NCI-H446 treated with DMSO at 0.1 percent for 48 hours (cell line): Measurements from ENCODE around the gene GNPTAB.
"Not testable (repeated sequence)": the region's sequence is repeated elsewhere in the genome, so short reads cannot be mapped to it uniquely, and the experiment has no call there.

Source experiments
- DNase-seq: peaks from one replicate; lab custom pipeline; 2025; lab: John Stamatoyannopoulos, UW

The GNPTAB gene

DNA sequence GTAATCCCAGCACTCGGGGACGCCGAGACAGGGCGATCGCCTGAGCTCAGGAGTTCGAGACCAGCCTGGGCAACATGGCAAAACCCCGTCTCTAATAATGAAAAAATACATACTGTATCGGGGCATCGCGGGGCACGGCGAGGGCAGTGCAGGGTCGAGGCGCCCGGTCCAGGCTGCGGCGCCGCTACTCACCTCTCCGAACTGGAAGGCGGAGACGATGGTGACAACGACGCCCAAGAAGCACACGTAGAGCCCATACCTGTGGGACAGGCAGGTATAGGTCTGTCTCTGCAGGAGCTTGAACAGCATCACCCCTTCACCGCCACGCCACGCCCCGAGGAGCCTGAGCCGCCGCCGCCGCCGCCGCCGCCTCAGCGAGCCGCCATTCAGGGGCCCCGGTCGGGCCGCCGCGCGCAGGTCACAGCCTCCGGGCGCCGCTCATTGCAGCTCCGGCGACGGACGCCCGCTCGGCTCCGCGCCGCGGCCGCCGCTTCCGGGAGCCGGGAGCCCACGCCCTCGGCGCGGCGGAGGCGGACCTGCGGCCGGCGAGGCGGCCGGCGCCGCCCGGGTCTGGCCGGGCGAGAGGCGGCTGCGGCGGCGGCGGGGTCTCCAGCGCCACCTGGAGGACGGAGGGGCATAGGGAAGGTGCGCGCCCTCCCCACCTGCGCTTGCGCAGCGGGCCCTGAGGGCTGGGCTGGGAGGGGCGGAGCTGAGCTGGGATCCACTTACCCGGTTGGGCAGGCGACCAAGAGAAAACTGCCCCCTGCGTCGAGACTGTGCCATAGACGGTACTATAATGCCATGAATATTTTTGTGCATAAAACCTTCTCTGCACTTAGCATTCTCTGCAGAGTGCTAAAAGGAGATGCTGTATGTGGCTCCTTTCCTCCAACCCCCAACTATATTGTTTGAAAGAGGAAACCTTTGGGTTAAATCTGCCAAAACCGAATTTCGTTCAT lies at the start of gene GNPTAB:
GNPTAB (minus strand) TSS at position 593 of the 959 bp plus-strand sequence; CDS start at position 309, 284 bp downstream.
- peak; percentile 74 for DNase-seq

DNA sequence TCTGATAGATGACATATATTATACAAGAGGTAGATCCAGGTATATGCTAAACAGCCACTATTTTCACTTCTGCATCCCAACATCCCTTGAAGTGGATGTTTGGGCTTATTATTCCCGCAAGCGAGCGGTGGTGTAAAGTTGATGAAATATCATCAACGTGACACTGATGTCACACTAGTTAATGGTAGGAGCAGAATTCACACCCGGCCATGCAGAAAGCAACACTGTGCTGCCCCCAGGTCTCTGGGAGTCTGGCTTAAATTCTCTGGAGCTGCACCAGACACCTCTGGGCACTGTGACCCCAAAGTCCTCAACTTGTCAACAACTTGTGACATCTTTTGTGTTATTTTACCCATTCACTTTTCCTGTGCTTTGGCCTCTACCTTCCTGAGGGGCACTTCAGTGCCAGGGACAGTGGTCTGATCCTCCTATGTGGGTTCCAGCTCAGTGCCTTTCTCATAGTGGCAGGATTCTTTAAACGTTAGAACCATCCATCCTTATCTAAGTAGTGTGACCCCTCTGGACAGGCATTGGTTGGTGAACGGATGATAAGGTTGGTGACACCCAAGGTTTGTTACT lies 47.6 kb upstream of the GNPTAB start:
- DNase-seq, result no peak

DNA sequence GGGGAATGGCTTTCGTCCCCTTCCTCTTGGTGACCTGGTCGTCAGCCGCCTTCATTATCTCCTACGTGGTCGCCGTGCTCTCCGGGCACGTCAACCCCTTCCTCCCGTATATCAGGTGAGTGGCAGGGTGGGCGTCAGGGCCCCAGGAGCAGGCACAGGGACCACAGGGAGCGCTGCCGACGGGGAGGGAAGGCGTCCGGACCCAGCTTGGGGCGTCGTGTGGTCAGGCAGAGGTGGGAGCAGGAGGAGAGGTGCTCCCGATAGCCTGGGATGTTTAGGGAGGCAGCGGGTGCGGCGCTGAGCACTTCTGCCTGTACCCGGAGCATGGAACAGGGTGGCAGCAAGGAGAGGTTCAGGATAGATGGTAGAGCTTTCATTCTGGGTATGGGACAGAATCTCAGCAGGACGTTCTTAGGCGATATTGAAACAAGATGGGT lies 47.1 kb upstream of the GNPTAB start:
- DNase-seq, result no peak

DNA sequence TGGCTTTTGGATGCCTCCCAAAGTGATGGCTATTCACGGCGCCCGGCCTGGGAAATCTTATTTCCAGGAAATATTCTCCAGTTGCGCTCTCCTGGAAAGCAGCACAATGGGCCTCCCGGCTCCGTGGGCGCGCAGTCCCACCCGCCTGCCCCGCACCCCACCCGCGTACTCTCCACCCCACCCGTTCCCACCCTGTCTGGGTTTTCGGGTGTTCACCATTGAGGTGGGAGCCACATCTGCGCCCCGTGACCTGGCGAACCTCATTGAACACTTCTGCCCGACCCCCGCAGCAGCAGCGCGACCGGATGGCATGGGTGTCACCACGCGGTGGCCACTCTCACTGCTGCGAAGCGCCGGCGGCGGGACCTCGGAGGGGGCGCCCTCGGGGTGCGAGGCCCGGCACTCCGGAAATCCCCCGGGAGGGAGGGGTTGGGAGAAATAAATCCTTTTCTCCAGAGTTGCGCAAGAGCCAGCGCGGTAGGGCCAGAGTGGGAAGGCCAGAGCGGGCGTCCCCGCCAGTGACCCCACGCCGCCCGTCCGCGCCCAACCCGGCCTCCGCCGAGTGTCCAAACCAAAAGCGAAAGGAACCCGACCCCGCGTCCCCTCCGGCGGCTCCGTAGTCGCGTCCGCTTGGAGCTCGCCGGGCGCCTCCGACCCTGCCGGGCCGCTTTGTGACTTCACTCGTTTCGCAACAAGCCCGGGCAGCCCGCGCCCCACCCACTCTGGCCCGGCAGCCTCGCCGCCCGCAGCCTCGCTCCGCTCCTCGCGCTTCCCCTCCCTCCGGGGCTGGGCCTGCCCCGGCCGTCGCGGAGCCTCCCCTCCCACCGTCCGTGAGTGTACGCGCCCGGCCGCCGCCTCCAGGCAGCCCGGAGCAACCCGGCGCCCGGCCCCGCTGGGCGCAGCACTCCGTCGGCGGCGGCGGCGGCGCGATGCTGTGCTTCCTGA lies 46.4 kb upstream of the GNPTAB start, which contains the start of gene DRAM1:
DRAM1 (plus strand) TSS at position 720 of the 945 bp plus-strand sequence; CDS start at position 930, 210 bp downstream.
- no peak for DNase-seq

DNA sequence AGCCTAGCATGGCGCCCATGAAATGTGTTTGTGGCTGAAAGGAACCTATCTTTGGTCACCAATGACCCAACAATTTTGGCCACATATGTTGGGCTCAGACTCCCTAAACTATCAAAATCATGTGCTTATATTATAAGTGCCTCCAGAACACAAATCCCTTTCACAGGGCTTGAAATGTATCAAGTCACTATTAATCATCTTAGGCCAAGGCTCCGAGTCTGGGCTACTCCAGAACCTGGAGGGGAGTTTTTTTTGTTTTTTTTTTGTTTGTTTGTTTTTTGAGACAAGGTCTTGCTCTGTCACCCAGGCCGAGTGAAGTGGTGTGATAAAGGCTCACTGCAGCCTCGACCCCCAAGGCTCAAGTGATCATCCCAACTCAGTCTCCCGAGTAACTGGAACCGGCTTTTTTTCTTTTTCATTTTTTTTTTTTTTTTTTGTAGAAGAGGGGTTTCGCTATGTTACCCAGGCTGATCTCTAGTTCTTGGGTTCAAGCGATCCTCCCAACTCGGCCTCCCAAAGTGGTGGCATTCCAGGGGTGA lies 45.6 kb upstream of the GNPTAB start:
- no peak for DNase-seq

DNA sequence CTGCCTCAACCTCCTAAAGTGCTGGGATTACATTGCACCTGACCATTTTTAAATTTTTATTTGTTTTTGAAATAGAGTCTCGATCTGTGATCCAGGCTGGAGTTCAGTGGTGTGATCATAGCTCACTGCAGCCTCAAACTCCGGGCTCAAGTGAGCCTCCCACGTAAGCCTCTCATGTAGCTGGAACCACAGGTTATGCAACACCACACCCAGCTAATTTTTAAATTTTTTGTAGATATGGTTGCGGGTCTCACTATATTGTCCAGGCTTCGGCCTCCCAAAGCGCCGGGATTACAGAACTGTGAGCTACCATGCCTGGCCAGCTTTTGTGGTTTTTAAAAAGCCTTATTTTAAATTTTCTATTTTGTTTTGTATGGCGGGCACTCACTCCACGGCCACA lies 44.4 kb upstream of the GNPTAB start:
- DNase-seq, result no peak

DNA sequence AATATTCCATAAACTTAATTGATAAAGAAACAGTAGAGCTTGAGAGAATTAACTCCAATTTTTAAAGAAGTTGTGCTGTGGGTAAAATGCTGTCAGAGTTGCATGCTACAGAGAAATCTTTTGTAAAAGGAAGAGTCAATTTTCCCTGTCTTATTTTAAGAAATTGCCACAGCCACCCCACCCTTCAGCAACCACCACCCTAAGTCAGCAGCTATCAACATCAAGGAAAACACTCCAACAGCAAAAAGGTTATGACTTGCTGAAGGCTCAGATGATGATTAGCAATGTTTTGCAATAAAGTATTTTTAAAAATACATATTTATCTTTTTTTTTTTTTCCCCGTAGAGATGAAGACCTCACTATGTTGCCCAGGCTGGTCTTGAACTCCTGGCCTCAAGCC lies 40.2 kb upstream of the GNPTAB start:
- no peak for DNase-seq

DNA sequence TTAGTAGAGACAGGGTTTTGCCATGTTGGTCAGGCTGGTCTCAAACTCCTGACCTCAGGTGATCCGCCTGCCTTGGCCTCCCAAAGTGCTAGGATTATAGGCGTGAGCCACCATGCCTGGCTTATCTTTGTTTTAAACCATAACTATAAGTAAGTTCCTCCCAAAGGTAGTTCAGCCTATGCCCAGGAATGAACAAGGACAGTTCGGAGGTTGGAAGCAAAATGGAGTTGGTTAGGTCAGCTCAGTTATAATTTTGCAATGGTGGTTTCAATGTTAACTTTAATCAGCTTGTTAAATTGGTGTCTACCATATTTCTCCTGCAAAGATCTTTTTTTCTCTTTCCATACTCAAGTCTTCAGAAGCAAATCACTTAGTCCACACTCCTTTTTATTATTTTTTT lies 36.9 kb upstream of the GNPTAB start:
- DNase-seq, result not testable (repeated sequence)

DNA sequence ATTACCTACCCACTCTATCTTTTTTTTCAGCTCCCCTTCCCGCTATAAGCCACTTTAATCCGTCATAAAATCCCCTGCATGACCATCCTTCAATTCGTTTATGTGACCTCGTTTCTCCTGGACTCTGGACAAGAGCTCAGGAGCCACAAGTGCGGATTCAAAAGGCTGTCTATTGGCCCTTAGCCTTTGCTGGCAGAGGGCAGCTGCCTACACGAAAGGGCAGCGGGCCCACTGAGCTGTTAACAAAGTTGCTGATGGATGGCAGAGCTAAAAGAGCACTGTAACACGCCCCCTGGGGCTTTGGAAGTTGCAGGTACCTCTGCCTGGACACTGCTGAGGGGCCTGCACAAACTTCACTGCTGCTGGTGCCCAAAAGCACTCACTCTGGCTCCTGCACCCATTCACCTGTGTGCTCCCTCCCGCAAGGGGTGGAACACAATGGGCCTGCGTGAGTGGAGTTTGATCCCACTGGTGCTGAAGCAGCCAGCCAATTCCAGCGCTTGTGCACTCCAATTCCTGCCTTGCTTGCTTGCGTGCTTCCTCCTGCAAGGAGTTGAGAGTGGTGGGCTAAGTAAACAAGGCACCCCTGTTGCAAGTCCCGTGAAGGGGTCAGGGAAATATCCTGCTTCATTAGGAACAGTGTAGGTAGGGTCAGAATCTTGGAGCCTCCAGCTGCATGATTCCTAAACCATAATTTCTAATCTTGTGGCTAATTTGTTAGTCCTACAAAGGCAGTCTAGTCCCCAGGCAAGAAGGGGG lies 36.0 kb upstream of the GNPTAB start:
- DNase-seq, result no peak

DNA sequence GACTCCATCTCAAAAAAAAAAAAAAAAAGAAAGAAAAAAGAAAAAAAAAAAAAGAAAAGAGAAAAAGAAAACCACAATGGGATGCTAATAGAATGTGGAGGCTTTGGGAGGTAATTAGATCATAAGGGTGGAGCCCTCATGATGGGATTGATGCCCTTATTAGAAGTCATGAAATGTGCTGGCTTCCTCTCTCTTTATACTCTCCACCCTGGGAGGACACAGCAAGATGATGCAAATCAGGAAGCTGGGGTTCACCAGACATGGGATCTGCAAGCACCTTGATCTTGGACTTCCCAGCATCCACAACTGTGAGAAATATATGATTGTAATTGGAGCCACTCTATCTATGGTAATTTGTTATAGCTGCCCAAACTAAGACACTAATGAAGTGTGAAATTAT lies 33.2 kb upstream of the GNPTAB start:
- no peak for DNase-seq

DNA sequence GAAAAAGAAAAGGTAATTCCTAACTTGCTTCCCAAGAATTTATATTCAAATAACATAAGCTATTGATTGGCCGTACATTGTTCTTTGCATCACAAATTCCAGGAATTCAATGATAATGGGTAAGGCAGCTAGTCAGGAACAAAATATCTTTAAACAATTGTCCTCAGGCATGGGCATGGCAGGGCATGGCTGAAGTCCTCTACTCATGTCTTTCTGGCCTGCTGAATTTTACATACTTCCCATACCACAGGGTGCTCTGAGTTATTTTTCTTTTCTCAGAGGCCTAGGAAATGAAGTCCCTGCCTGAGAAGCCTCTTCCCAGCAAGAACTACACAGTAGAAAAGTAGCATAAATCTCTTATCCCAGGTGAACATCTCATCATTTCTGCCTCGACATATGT lies 31.5 kb upstream of the GNPTAB start:
- no peak for DNase-seq

DNA sequence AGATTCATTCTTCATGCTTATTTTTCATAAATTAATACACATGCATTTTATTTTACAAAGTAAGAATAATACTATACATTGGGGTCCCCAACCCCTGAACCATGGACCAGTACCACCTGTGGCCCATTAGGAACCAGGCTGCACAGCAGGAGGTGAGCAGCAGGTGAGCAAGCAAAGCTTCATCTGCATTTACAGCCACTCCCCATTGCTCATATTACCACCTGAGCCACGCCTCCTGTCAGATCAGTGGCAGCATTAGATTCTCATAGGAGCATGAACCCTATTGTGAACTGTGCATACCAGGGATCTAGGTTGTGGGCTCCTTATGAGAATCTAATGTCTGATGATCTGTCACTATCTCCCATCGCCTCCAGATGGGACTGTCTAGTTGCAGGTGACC lies 30.9 kb upstream of the GNPTAB start:
- DNase-seq, result not testable (repeated sequence)

DNA sequence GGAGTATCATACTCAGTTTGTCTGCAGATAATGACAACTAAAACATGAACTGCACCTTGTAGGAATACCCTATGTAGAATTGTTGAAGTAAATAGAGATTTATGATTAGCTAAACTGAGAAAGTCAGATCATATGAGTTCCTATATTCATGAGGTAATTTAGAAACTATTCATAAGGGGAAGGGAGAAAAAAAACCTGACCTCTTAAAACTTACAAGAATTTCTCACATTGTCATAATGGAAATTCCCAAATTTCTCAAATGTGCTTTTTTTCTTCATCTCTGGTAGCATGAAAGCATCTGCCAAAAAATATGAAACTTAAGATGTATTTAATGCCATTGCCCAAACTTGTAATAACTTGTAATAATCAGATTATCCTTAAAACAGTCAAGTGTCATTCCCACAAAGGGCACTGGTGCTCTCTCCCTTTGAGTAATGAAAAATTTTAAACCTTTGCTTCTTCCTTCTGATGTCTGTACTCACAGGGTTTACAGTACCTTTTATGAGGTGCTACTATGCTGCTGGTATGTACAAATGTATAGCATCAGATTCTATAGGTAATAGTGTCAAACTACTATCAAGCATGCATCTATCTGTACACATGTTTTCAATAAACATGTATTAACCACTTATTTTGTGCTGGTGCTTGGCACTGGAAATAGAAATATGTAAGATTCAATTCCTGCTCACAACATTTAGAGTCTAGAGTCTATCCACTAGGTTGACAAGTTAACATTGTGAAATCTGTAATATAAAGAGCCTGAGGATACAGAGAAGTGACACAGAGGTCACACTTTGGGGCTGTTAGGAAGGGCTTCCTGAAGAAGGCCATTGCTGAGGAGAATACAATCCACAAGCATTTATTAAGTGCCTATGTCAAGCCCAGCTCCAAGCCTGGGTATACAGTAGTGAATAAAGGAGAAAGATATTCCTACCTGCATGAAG lies 29.2 kb upstream of the GNPTAB start:
- DNase-seq, result no peak

DNA sequence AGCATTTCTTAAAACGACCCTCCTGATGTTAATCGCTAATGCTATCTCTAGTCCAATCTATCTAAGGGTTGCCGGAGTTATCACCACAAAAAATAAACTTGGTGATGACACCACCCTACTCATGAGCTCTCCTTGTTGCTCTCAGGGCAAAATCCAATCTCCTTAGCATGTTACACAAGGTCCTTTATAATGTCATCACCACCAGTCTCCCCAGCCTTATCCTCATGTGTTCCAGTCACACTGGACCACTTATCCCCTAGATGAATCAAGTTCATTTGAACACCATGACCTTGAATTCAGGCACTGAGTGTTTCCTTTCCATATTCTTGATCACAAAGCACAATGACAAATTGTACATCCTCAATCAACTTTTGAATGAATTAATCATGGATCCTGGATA lies 27.6 kb upstream of the GNPTAB start:
- DNase-seq, result no peak

DNA sequence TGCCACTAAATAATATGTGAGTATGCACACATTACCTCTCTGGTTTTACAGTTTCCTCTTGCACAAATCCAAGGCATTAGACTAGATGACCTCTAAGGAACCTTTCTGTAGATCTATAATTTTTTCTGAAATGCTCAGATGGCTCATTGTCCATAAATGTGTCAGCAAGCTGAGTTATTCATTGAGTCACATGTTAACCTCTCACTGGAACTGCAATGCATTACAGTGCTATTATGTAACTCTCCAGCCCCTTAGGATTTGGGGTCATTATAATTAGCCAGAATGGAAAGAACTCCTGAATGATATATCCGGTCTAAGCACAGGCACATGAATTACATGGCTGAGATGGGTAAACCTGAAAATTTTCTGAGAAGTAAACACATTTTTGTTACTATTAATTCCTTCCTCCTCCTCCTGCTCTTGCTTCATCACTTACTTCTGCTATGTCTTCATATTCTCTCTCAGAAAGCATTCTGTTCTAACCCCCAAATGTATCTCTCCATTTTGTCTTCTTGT lies 26.3 kb upstream of the GNPTAB start:
- no peak for DNase-seq

DNA sequence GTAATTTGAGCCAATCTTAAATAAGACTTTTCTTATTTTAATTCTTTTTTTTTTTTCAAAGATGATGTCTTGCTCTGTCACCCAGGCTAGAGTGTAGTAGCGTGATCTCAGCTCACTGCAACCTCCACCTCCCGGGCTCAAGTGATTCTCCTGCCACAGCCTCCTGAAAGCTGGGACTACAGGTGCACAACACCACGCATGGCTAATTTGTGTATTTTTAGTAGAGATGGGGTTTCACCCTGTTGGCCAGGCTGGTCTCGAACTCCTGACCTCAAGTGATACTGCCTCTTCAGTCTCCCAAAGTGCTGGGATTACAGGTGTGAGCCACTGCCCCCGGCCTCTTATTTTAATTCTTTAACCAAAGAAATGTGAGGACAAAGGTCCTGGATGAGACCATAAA lies 25.9 kb upstream of the GNPTAB start:
- not testable (repeated sequence) for DNase-seq

DNA sequence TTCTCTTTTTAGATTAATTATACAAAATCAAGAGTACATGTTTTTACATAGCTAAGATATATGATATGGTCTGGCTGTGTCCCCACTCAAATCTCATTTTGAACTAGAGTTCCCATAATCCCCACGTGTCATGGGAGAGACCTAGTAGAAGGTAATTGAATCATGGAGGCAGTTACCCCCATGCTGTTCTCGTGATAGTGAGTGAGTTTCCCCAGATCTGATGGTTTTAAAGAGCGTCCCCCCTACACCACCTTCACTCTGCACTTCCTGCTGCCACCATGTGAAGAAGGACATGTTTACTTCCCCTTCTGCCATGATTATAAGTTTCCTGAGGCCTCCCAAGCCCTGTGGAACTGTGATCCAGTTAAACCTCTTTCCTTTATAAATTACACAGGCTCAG lies 25.2 kb upstream of the GNPTAB start:
- no peak for DNase-seq

DNA sequence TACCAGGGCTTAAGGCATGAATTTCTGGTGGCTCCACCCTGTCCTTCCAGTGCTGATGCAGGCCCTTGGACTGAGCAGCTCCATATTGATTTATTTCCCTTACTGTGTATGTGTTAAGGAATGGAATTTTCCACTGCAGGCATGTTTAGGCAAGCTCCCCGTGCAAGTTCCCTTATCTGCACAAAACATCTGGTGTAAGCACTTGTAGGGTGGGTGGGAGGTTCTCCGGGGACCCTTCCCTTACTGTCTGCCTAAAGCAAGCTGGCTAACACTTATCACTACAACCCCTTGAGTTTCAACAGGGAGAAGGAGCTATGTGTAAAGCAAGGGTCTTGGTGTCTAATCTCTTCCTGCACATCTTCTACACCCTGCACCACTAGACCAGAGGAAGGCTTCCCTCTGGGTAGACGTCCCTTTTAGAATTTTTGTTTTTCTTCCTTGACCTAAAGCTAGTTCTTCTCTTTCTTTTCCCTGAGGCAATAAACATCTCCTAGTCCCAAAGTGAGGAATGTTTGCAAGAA lies 24.7 kb upstream of the GNPTAB start:
- DNase-seq, result no peak

DNA sequence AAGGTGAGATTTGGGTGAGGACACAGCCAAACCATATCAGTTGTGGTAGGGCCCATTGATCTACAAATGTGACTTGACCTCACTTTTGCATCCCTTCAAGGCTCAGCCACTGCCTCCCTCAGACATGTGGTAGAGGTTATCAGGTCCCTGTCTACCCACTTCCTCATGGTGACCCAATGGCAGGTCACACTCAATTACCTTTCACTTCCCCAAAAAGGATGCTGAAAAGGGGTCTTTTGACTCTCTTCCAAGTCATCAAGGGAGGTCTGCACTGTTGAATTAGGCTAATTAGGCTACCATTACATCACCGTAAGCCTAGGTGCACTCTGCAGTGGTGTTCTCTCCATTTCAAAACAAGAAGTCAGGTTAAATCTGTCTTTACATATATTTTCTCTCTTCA lies 24.0 kb upstream of the GNPTAB start:
- DNase-seq, result no peak
